Central memory CD8-positive, alpha-beta T cell (primary cell): ENCODE measurements around the gene ZBTB7C.

Experiments
- ATAC-seq: fragments of 150-1000 bp; cut with Tn5 transposase; replicated peaks from 2 replicates; pipeline ENCODE4 v1.10.0; 2022; ENCODE audit warnings: mild to moderate bottlenecking, moderate FRiP score, moderate number of reproducible peaks; ENCODE audit not compliant: poor library complexity, severe bottlenecking; ENCODE audit errors: extremely low read depth
- DNase-seq, 2 donors: peaks; one replicate each; pipeline ENCODE4 v3.0.0; 2021; ENCODE audit warnings: low spot score in 2 of 2
- H3K27ac Mint-ChIP-seq: one replicate; pipeline ENCODE4 v1.8.0; 2022; ENCODE audit warnings: low read depth, mild to moderate bottlenecking, moderate library complexity, mixed read lengths
- H3K27me3 Mint-ChIP-seq: one replicate; pipeline ENCODE4 v1.8.0; 2022; ENCODE audit warnings: mixed read lengths
- H3K36me3 Mint-ChIP-seq: one replicate; pipeline ENCODE4 v1.8.0; 2022; ENCODE audit warnings: mild to moderate bottlenecking, moderate library complexity, mixed read lengths; ENCODE audit not compliant: insufficient read depth
- H3K4me1 Mint-ChIP-seq: one replicate; pipeline ENCODE4 v1.8.0; 2022; ENCODE audit warnings: mixed read lengths
- H3K4me3 Mint-ChIP-seq: one replicate; pipeline ENCODE4 v1.8.0; 2022; ENCODE audit warnings: mild to moderate bottlenecking, moderate library complexity, mixed read lengths
- H3K9me3 Mint-ChIP-seq: one replicate; pipeline ENCODE4 v1.8.0; 2022; ENCODE audit warnings: mixed read lengths

Gene ZBTB7C

GRCh38 chr18:48084041-48084757 lies 325.0 kb downstream of the ZBTB7C start:
- ATAC-seq, result no peak
- Mint-ChIP-seq H3K36me3 (no peaks in the 10 kb centered on the region), H3K4me1 (no peaks in the 10 kb centered on the region), H3K27ac (no peak overlapping the region), H3K27me3 (peaks cover 16% of the 10 kb centered on the region), H3K4me3 (no peak overlapping the region), H3K9me3 (no peaks in the 10 kb centered on the region)
- no peak for DNase-seq

GRCh38 chr18:48080546-48080945 lies 328.6 kb downstream of the ZBTB7C start:
- no peak overlapping the region for H3K27ac Mint-ChIP-seq
- no peak overlapping the region for H3K4me3 Mint-ChIP-seq
- no peaks in the 10 kb centered on the region for H3K9me3 Mint-ChIP-seq
- H3K4me1 Mint-ChIP-seq, result no peaks in the 10 kb centered on the region
- peaks cover 22% of the 10 kb centered on the region for H3K27me3 Mint-ChIP-seq
- no peaks in the 10 kb centered on the region for H3K36me3 Mint-ChIP-seq
- ATAC-seq (no peak), DNase-seq (no peak)

- H3K4me3 Mint-ChIP-seq, result no peak overlapping the region
- no peak for ATAC-seq
- no peaks in the 10 kb centered on the region for H3K4me1 Mint-ChIP-seq
These were observed 329.3 kb downstream of the ZBTB7C start for GRCh38 chr18:48079885-48080284.

GRCh38 chr18:48078448-48078847 lies 330.7 kb downstream of the ZBTB7C start:
- H3K36me3 Mint-ChIP-seq, result peaks cover 1% of the 10 kb centered on the region
- DNase-seq (no peak), ATAC-seq (no peak)
- H3K27ac Mint-ChIP-seq, result no peak overlapping the region
- no peaks in the 10 kb centered on the region for H3K9me3 Mint-ChIP-seq
- no peaks in the 10 kb centered on the region for H3K4me1 Mint-ChIP-seq
- H3K27me3 Mint-ChIP-seq, result peaks cover 42% of the 10 kb centered on the region
- no peak overlapping the region for H3K4me3 Mint-ChIP-seq

More at GRCh38 chr18:48079885-48080284, 329.3 kb downstream of the ZBTB7C start:
- Mint-ChIP-seq H3K27ac (no peak overlapping the region), H3K36me3 (no peaks in the 10 kb centered on the region), H3K9me3 (no peaks in the 10 kb centered on the region), H3K27me3 (peaks cover 27% of the 10 kb centered on the region)
- DNase-seq, result no peak

GRCh38 chr18:48077291-48077690 lies 331.9 kb downstream of the ZBTB7C start:
- Mint-ChIP-seq H3K27me3 (peaks cover 46% of the 10 kb centered on the region), H3K4me1 (no peaks in the 10 kb centered on the region), H3K9me3 (no peaks in the 10 kb centered on the region), H3K4me3 (no peak overlapping the region), H3K27ac (no peak overlapping the region), H3K36me3 (peaks cover 1% of the 10 kb centered on the region)
- ATAC-seq (no peak), DNase-seq (no peak)

- ATAC-seq, result no peak
- peaks cover 54% of the 10 kb centered on the region for H3K27me3 Mint-ChIP-seq
- no peak for DNase-seq
- peaks cover 1% of the 10 kb centered on the region for H3K36me3 Mint-ChIP-seq
- no peaks in the 10 kb centered on the region for H3K9me3 Mint-ChIP-seq
- no peak overlapping the region for H3K27ac Mint-ChIP-seq
- no peaks in the 10 kb centered on the region for H3K4me1 Mint-ChIP-seq
- no peak overlapping the region for H3K4me3 Mint-ChIP-seq
These were observed 332.7 kb downstream of the ZBTB7C start for GRCh38 chr18:48076461-48076860.

GRCh38 chr18:48075707-48076093 lies 333.5 kb downstream of the ZBTB7C start:
- peaks cover 62% of the 10 kb centered on the region for H3K27me3 Mint-ChIP-seq
- ATAC-seq (no peak), DNase-seq (no peak)
- H3K9me3 Mint-ChIP-seq, result no peaks in the 10 kb centered on the region
- no peaks in the 10 kb centered on the region for H3K4me1 Mint-ChIP-seq
- peaks cover 1% of the 10 kb centered on the region for H3K36me3 Mint-ChIP-seq
- H3K27ac Mint-ChIP-seq, result no peak overlapping the region
- H3K4me3 Mint-ChIP-seq, result no peak overlapping the region

- H3K4me1 Mint-ChIP-seq, result no peaks in the 10 kb centered on the region
- H3K27me3 Mint-ChIP-seq, result peaks cover 66% of the 10 kb centered on the region
- peaks cover 1% of the 10 kb centered on the region for H3K36me3 Mint-ChIP-seq
- no peaks in the 10 kb centered on the region for H3K9me3 Mint-ChIP-seq
- ATAC-seq (no peak), DNase-seq (no peak)
- H3K27ac Mint-ChIP-seq, result no peak overlapping the region
- no peak overlapping the region for H3K4me3 Mint-ChIP-seq
These were observed 334.1 kb downstream of the ZBTB7C start for GRCh38 chr18:48074929-48075706.

- H3K9me3 Mint-ChIP-seq, result no peaks in the 10 kb centered on the region
These were observed 335.8 kb downstream of the ZBTB7C start for GRCh38 chr18:48073211-48073930.

GRCh38 chr18:48072428-48073204 lies 336.6 kb downstream of the ZBTB7C start:
- Mint-ChIP-seq H3K4me3 (no peak overlapping the region), H3K9me3 (no peaks in the 10 kb centered on the region), H3K27ac (no peak overlapping the region), H3K27me3 (peaks cover 65% of the 10 kb centered on the region), H3K4me1 (no peaks in the 10 kb centered on the region), H3K36me3 (peaks cover 1% of the 10 kb centered on the region)
- no peak for DNase-seq
- no peak for ATAC-seq

More at GRCh38 chr18:48073211-48073930, 335.8 kb downstream of the ZBTB7C start:
- Mint-ChIP-seq H3K27me3 (peaks cover 66% of the 10 kb centered on the region), H3K4me1 (no peaks in the 10 kb centered on the region), H3K36me3 (peaks cover 1% of the 10 kb centered on the region), H3K4me3 (no peak overlapping the region), H3K27ac (peak overlapping the region; percentile 65)
- DNase-seq, result no peak
- no peak for ATAC-seq

- ATAC-seq, result no peak
- H3K27ac Mint-ChIP-seq, result no peak overlapping the region
These were observed 340.2 kb downstream of the ZBTB7C start for GRCh38 chr18:48068916-48069445.

GRCh38 chr18:48066225-48066652 lies 342.9 kb downstream of the ZBTB7C start:
- H3K9me3 Mint-ChIP-seq, result no peaks in the 10 kb centered on the region
- DNase-seq (no peak), ATAC-seq (no peak)
- H3K4me3 Mint-ChIP-seq, result no peak overlapping the region
- H3K27ac Mint-ChIP-seq, result no peak overlapping the region
- peaks cover 1% of the 10 kb centered on the region for H3K36me3 Mint-ChIP-seq
- no peaks in the 10 kb centered on the region for H3K4me1 Mint-ChIP-seq
- peaks cover 12% of the 10 kb centered on the region for H3K27me3 Mint-ChIP-seq

More at GRCh38 chr18:48068916-48069445, 340.2 kb downstream of the ZBTB7C start:
- Mint-ChIP-seq H3K36me3 (no peaks in the 10 kb centered on the region), H3K9me3 (no peaks in the 10 kb centered on the region), H3K4me3 (no peak overlapping the region), H3K27me3 (peaks cover 30% of the 10 kb centered on the region), H3K4me1 (no peaks in the 10 kb centered on the region)
- DNase-seq, result no peak
